ENCODE results near the gene AGFG1.

DNA sequence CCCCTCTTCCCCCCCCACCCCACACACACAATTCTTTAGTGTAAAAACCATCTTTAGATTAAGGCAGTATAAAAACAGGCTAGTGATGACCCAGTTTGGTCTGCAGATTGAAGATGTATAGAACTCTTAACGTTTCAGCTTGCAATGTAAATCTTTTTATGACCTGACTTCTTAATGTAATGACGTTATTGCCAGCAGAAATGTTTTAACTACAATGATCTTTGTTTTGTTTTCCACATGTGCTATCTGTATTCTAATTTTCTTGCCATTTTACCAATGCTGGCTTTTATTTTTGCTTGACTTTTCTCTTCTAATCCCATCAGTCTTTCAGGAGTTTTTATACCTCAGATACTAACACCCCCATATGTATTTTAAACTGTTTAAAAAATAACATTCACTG, 25.2 kb downstream of the AGFG1 start:
- TF ChIP-seq CTCF (conservative IDR thresholded peaks at IDR 0.05 in 1 of 2, IDR thresholded peaks at IDR 0.05 in 1 of 2; ENCODE audit: low read depth in 1 of 2, low read length in 2 of 2): no peak
- TF ChIP-seq EZH2 (IDR thresholded peaks at IDR 0.05; ENCODE audit: low read length, missing control alignments): no peak

Measured in fibroblast of lung (primary cell).